ENCODE data around the gene CDK17. TPM values are rescaled to one million over a fixed set of nuclear protein-coding genes. Genes with fewer than 3 reads are reported as not detected.
A peak's percentile ranks its signal among the peaks of the same experiment; 100 is the strongest.

Gene CDK17
- total and polyA plus RNA-seq, 2 of the 8 experiments (the other 6 are each of a cell fraction or from before 2014, with no cell fraction given), result 5.8 to 20.0 TPM

GRCh38 chr12:96427269-96427729 is 27.1 kb upstream of the CDK17 start:
- no peak overlapping the region for H3K14ac ChIP-seq (ENCODE audit: insufficient read length)
- no peak overlapping the region for H3K4me3 ChIP-seq (ENCODE audit: extremely low read depth in 1 of 4, insufficient read depth in 2 of 4, low read depth in 3 of 4, low read length in 4 of 4)
- no peaks in the 10 kb centered on the region for H3K27me3 ChIP-seq (replicated peaks in 1 of 4; ENCODE audit: control insufficient read depth in 3 of 4, extremely low read depth in 1 of 4, insufficient read depth in 3 of 4, low read length in 3 of 4)
- ChIA-PET POLR2A (ENCODE audit: partially characterized antibody) (no interaction called here), CTCF (ENCODE audit: partially characterized antibody) (interaction anchor here (1.2 kb wide), 1 partner anchor 12 kb away, joined by 3 read pairs; no protein-coding TSS in a partner anchor)
- H3K18ac ChIP-seq (ENCODE audit: extremely low read depth, low read length), result peak overlapping the region; percentile 55; the same call in 1 of the 2 replicates
- no peak for FAIRE-seq
- no peak overlapping the region for H2BK120ac ChIP-seq (replicated peaks; ENCODE audit: low read depth, low read length)
- no peaks in the 10 kb centered on the region for H3K79me2 ChIP-seq (ENCODE audit: control insufficient read depth in 1 of 2, insufficient read depth in 2 of 2, low read length in 2 of 2)
- 0 out of 2 replicates have a peak overlapping the region, but pooled peaks have one; percentile 55 for H2BK20ac ChIP-seq (ENCODE audit: low read length)
- no peak overlapping the region for H3K4ac ChIP-seq (replicated peaks; ENCODE audit: insufficient read length, low read depth, low read length)
- H4K5ac ChIP-seq (ENCODE audit: insufficient read length, low read depth, low read length), result no peak overlapping the region
- no peak overlapping the region for H2BK15ac ChIP-seq (ENCODE audit: low read length)
- WGBS, 2 experiments (ENCODE audit: extremely low coverage in 1 of 2, insufficient coverage in 1 of 2, insufficient read length in 1 of 2, insufficient replicate concordance in 2 of 2, low coverage in 1 of 2, low lambda C conversion rate in 2 of 2, missing lambda C conversion rate in 1 of 2), result 70 to 100% methylated on average over 1 to 6 of the region's 6 CpGs
- H3K4me1 ChIP-seq (replicated peaks in 1 of 4; ENCODE audit: control insufficient read depth in 3 of 4, insufficient read depth in 4 of 4, low read length in 3 of 4), result peaks cover 0 to 7% (median 0%) of the 10 kb centered on the region in 4 experiments; a peak in 3 of 7 replicates
- H3K4me2 ChIP-seq (ENCODE audit: insufficient read depth in 1 of 2, low read depth in 2 of 2, low read length in 2 of 2), result no peak overlapping the region
- H3K23me2 ChIP-seq (ENCODE audit: low read depth, low read length), result no peaks in the 10 kb centered on the region
- H4K91ac ChIP-seq (replicated peaks; ENCODE audit: insufficient read length, low read length), result no peak overlapping the region
- peak overlapping the region; percentile 99 for H2AFZ ChIP-seq (ENCODE audit: low read length)
- H3K36me3 ChIP-seq (ENCODE audit: control insufficient read depth in 2 of 4, insufficient read depth in 4 of 4, low read length in 3 of 4), result no peaks in the 10 kb centered on the region
- no peak overlapping the region for H3K27ac ChIP-seq (ENCODE audit: low read depth, low read length)
- H3K23ac ChIP-seq (ENCODE audit: insufficient read length), result no peak overlapping the region
- H3K9ac ChIP-seq (replicated peaks in 1 of 4; ENCODE audit: extremely low read depth in 1 of 4, low read depth in 3 of 4, low read length in 3 of 4), result no peak overlapping the region; a peak in 1 of 7 replicates
- no peaks in the 10 kb centered on the region for H3K9me3 ChIP-seq (ENCODE audit: insufficient read depth in 2 of 2, low read depth in 1 of 2, low read length in 1 of 2)
- no peaks in the 10 kb centered on the region for H3K79me1 ChIP-seq (ENCODE audit: low read depth, low read length)
- H4K20me1 ChIP-seq (replicated peaks in 1 of 2; ENCODE audit: control insufficient read depth in 1 of 2, insufficient read depth in 2 of 2, low read length in 2 of 2), result no peaks in the 10 kb centered on the region
- no peak overlapping the region for H4K8ac ChIP-seq (ENCODE audit: extremely low read depth, insufficient read depth, low read length)
- no peak overlapping the region for H3K56ac ChIP-seq (replicated peaks; ENCODE audit: insufficient read length, low read depth, low read length)
- H2BK5ac ChIP-seq (ENCODE audit: low read depth, low read length), result no peak overlapping the region
- 0 out of 2 replicates have a peak overlapping the region, but pooled peaks have one; percentile 5 for H2AK5ac ChIP-seq (ENCODE audit: low read depth, low read length)
- peak in 1 of 2 experiments; percentile 46 for DNase-seq (ENCODE audit: low read depth in 1 of 2, low spot score in 2 of 2)
- peak overlapping the region; percentile 94 for H2BK12ac ChIP-seq (ENCODE audit: low read depth, low read length)
- TF ChIP-seq MAX (IDR thresholded peaks at IDR 0.05) (0 out of 2 replicates have a peak, but pooled peaks have one; percentile 18), TAF7 (optimal IDR thresholded peaks at IDR 0.05; ENCODE audit: borderline replicate concordance, low read depth, low read length) (no peak), JUN (IDR thresholded peaks at IDR 0.05; ENCODE audit: low read depth, low read length) (no peak)
